ENCODE data around the gene TSSC4. TPM values are rescaled to one million over a fixed set of nuclear protein-coding genes. Genes with fewer than 3 reads are reported as not detected.

TSSC4 gene
- total and polyA plus RNA-seq, 8 donors: 20.1 to 47.6 (median 29.0) TPM

GRCh38 chr11:2450321-2451041 is 49.9 kb downstream of the TSSC4 start:
- DNase-seq (peak in 1 of 4 donors; percentile 27), ATAC-seq (no peak)
- H3K4me3 ChIP-seq: no peak overlapping the region
- H3K27ac ChIP-seq: no peak overlapping the region
- peaks cover 0 to 12% of the 10 kb centered on the region in 2 donors for H3K27me3 ChIP-seq
- H3K36me3 ChIP-seq: no peaks in the 10 kb centered on the region
- intact Hi-C loops (cut with DNase I): no loop called here
- H3K9me3 ChIP-seq: no peaks in the 10 kb centered on the region
- no peak for TF ChIP-seq CTCF (IDR thresholded peaks at IDR 0.05)
- peaks cover 8 to 30% of the 10 kb centered on the region in 2 donors for H3K4me1 ChIP-seq

GRCh38 chr11:2451336-2451735 is 50.8 kb downstream of the TSSC4 start:
- no peak for TF ChIP-seq CTCF (IDR thresholded peaks at IDR 0.05)
- Histone ChIP-seq H3K27ac (no peak overlapping the region), H3K4me3 (no peak overlapping the region), H3K4me1 (peaks cover under 1 to 21% of the 10 kb centered on the region in 2 donors), H3K27me3 (peaks cover 0 to 4% of the 10 kb centered on the region in 2 donors), H3K36me3 (no peaks in the 10 kb centered on the region), H3K9me3 (no peaks in the 10 kb centered on the region)
- no peak for ATAC-seq
- intact Hi-C loops (cut with DNase I): no loop called here
- peak in 2 of 4 donors; percentile 26 to 65 for DNase-seq

GRCh38 chr11:2451916-2452315 is 51.4 kb downstream of the TSSC4 start:
- H3K9me3 ChIP-seq: no peaks in the 10 kb centered on the region
- TF ChIP-seq CTCF (IDR thresholded peaks at IDR 0.05): no peak
- no peaks in the 10 kb centered on the region for H3K36me3 ChIP-seq
- H3K4me3 ChIP-seq: no peak overlapping the region
- no peaks in the 10 kb centered on the region for H3K27me3 ChIP-seq
- ATAC-seq (no peak), DNase-seq (peak in 1 of 4 donors; percentile 2)
- intact Hi-C loops (cut with DNase I): no loop called here
- peaks cover 0 to 16% of the 10 kb centered on the region in 2 donors for H3K4me1 ChIP-seq
- no peak overlapping the region for H3K27ac ChIP-seq

GRCh38 chr11:2452321-2453012 is 51.9 kb downstream of the TSSC4 start:
- DNase-seq (peak in 3 of 4 donors; percentile 21 to 81 (median 67)), ATAC-seq (no peak)
- Histone ChIP-seq H3K4me1 (peaks cover 0 to 10% of the 10 kb centered on the region in 2 donors), H3K4me3 (no peak overlapping the region), H3K27me3 (no peaks in the 10 kb centered on the region), H3K27ac (no peak overlapping the region), H3K36me3 (no peaks in the 10 kb centered on the region), H3K9me3 (no peaks in the 10 kb centered on the region)
- TF ChIP-seq CTCF (IDR thresholded peaks at IDR 0.05): no peak
- intact Hi-C loops (cut with DNase I): no loop called here

GRCh38 chr11:2453436-2453835 is 52.9 kb downstream of the TSSC4 start:
- Histone ChIP-seq H3K4me1 (peaks cover 0 to under 1% of the 10 kb centered on the region in 2 donors), H3K4me3 (no peak overlapping the region), H3K9me3 (no peaks in the 10 kb centered on the region), H3K36me3 (no peaks in the 10 kb centered on the region), H3K27ac (no peak overlapping the region), H3K27me3 (no peaks in the 10 kb centered on the region)
- DNase-seq: no peak
- ATAC-seq: no peak
- no peak for TF ChIP-seq CTCF (IDR thresholded peaks at IDR 0.05)
- intact Hi-C loops (cut with DNase I): no loop called here

Measured in left lung (tissue), 10 donors.